Tibial artery (tissue), 4 donors: ENCODE measurements around the gene ATP6V1C2.

Source experiments
- DNase-seq, 2 donors: peaks; one replicate each; pipeline ENCODE4 v3.0.0-alpha.2; 2019
- H3K27ac ChIP-seq, 2 donors: fragments of 200-600 bp; sonication (generic) in 1 of 2; 1 replicate in 1 of 2; 2 replicates in 1 of 2; pipeline ENCODE4 v1.5.1; 2018 to 2019; ENCODE audit warnings: mild to moderate bottlenecking in 1 of 2
- H3K27me3 ChIP-seq, 2 donors: fragments of 200-600 bp; sonication (generic) in 1 of 2; one replicate each; pipeline versions ENCODE4 v1.5.1 to v1.6.0; 2016 to 2019
- H3K36me3 ChIP-seq, 3 donors: fragments of 200-600 bp; sonication (generic) in 2 of 3; one replicate each; pipeline ENCODE4 v1.5.1; 2016 to 2019; ENCODE audit warnings: mild to moderate bottlenecking in 2 of 3
- H3K4me1 ChIP-seq, 4 donors: fragments of 200-600 bp; sonication (generic) in 2 of 4; 1 replicate in 3 of 4; 2 replicates in 1 of 4; pipeline ENCODE4 v1.5.1; 2016 to 2019
- H3K4me3 ChIP-seq, 2 donors: fragments of 200-600 bp; sonication (generic) in 1 of 2; 1 replicate in 1 of 2; 2 replicates in 1 of 2; pipeline ENCODE4 v1.5.1; 2018 to 2019; ENCODE audit warnings: mild to moderate bottlenecking in 2 of 2
- H3K9me3 ChIP-seq, 3 donors: fragments of 200-600 bp; sonication (generic) in 1 of 3; one replicate each; pipeline ENCODE4 v1.5.1; 2016 to 2019
- CTCF ChIP-seq, 2 experiments: fragments of 200-600 bp in 1 of 2; fragments of 450-650 bp in 1 of 2; IDR thresholded peaks; one replicate each; pipeline ENCODE4 v1.5.1; 2017 to 2019; ENCODE audit warnings: antibody characterized with exemption in 2 of 2, mild to moderate bottlenecking in 1 of 2, moderate library complexity in 1 of 2
- intact Hi-C: fragments of 100-400 bp; cut with DNase I; formaldehyde crosslinking; loops from one replicate; pipeline ENCODE4 v1.15.0; 2023; ENCODE audit warnings: low total_unique reads

ATP6V1C2 gene

GRCh38 chr2:10828346-10828745 is 106.9 kb downstream of the ATP6V1C2 start:
- TF ChIP-seq CTCF (IDR thresholded peaks at IDR 0.05) = no peak

GRCh38 chr2:10829299-10829698 is 107.9 kb downstream of the ATP6V1C2 start:
- H3K36me3 ChIP-seq = no peaks in the 10 kb centered on the region
- no peak overlapping the region for H3K4me3 ChIP-seq
- H3K27me3 ChIP-seq = peaks cover 0 to 54% of the 10 kb centered on the region in 2 donors
- no peaks in the 10 kb centered on the region for H3K9me3 ChIP-seq
- H3K27ac ChIP-seq = no peak overlapping the region
- intact Hi-C loops = no loop called here
- DNase-seq = no peak
- no peak for TF ChIP-seq CTCF (IDR thresholded peaks at IDR 0.05)
- H3K4me1 ChIP-seq = peaks cover 0 to 7% (median 2%) of the 10 kb centered on the region in 4 donors

More at GRCh38 chr2:10828346-10828745, 106.9 kb downstream of the ATP6V1C2 start:
- no peak overlapping the region for H3K4me3 ChIP-seq
- no peak overlapping the region for H3K27ac ChIP-seq
- peaks cover 0 to 7% (median 2%) of the 10 kb centered on the region in 4 donors for H3K4me1 ChIP-seq
- H3K27me3 ChIP-seq = peaks cover 0 to 54% of the 10 kb centered on the region in 2 donors
- no peaks in the 10 kb centered on the region for H3K9me3 ChIP-seq
- no peak for DNase-seq
- intact Hi-C loops = no loop called here
- no peaks in the 10 kb centered on the region for H3K36me3 ChIP-seq

GRCh38 chr2:10830203-10830602 is 108.8 kb downstream of the ATP6V1C2 start:
- TF ChIP-seq CTCF (IDR thresholded peaks at IDR 0.05) = no peak
- DNase-seq = no peak
- Histone ChIP-seq H3K36me3 (no peaks in the 10 kb centered on the region), H3K27ac (no peak overlapping the region), H3K27me3 (peaks cover 0 to 60% of the 10 kb centered on the region in 2 donors), H3K9me3 (no peaks in the 10 kb centered on the region), H3K4me1 (peaks cover 0 to 8% (median 2%) of the 10 kb centered on the region in 4 donors), H3K4me3 (no peak overlapping the region)
- intact Hi-C loops = no loop called here

GRCh38 chr2:10830641-10831399 is 109.4 kb downstream of the ATP6V1C2 start:
- Histone ChIP-seq H3K4me1 (peaks cover 0 to 11% (median 2%) of the 10 kb centered on the region in 4 donors), H3K9me3 (no peaks in the 10 kb centered on the region), H3K27me3 (peaks cover 0 to 66% of the 10 kb centered on the region in 2 donors), H3K36me3 (no peaks in the 10 kb centered on the region), H3K27ac (no peak overlapping the region), H3K4me3 (no peak overlapping the region)
- intact Hi-C loops = no loop called here
- TF ChIP-seq CTCF (IDR thresholded peaks at IDR 0.05) = no peak
- no peak for DNase-seq

- H3K9me3 ChIP-seq = no peaks in the 10 kb centered on the region
These were observed 110.1 kb downstream of the ATP6V1C2 start for GRCh38 chr2:10831400-10831985.

More at GRCh38 chr2:10831400-10831985, 110.1 kb downstream of the ATP6V1C2 start:
- Histone ChIP-seq H3K4me1 (peaks cover 0 to 11% (median 2%) of the 10 kb centered on the region in 4 donors), H3K27me3 (peaks cover 0 to 66% of the 10 kb centered on the region in 2 donors), H3K4me3 (no peak overlapping the region), H3K27ac (no peak overlapping the region), H3K36me3 (no peaks in the 10 kb centered on the region)
- no peak for TF ChIP-seq CTCF (IDR thresholded peaks at IDR 0.05)
- DNase-seq = no peak
- intact Hi-C loops = no loop called here
